Glutamatergic neuron (in vitro differentiated cells): ENCODE data around the gene CCL25. TPM values are rescaled to one million over a fixed set of nuclear protein-coding genes. Genes with fewer than 3 reads are reported as not detected.

Experiments used
- DNase-seq: peaks from one replicate; pipeline ENCODE4 v3.0.0; 2022
- H3K27ac Mint-ChIP-seq: one replicate; pipeline ENCODE4 v1.8.0; 2020; ENCODE audit warnings: mild to moderate bottlenecking, mixed read lengths, inconsistent platforms; ENCODE audit not compliant: unreplicated experiment
- H3K27me3 Mint-ChIP-seq: one replicate; pipeline ENCODE4 v1.8.0; 2020; ENCODE audit warnings: mild to moderate bottlenecking, moderate library complexity, mixed read lengths, inconsistent platforms; ENCODE audit not compliant: unreplicated experiment
- H3K36me3 Mint-ChIP-seq: one replicate; pipeline ENCODE4 v1.8.0; 2020; ENCODE audit warnings: mild to moderate bottlenecking, mixed read lengths, inconsistent platforms; ENCODE audit not compliant: unreplicated experiment
- H3K4me1 Mint-ChIP-seq: one replicate; pipeline ENCODE4 v1.8.0; 2020; ENCODE audit warnings: mild to moderate bottlenecking, low read depth, mixed read lengths, inconsistent platforms; ENCODE audit not compliant: unreplicated experiment
- H3K4me3 Mint-ChIP-seq: one replicate; pipeline ENCODE4 v1.8.0; 2020; ENCODE audit warnings: mild to moderate bottlenecking, mixed read lengths, inconsistent platforms; ENCODE audit not compliant: unreplicated experiment
- H3K9me3 Mint-ChIP-seq: one replicate; pipeline ENCODE4 v1.8.0; 2020; ENCODE audit warnings: mild to moderate bottlenecking, moderate library complexity, mixed read lengths, inconsistent platforms; ENCODE audit not compliant: unreplicated experiment
- total RNA-seq: library from RNA; stranded (reverse); fragmentation: NEBNext Ultra II Directional; extraction: Animal tissue kit (Norgen Biotek cat#: 25700); gene quantifications from one replicate; pipeline ENCODE4 v1.2.1, GENCODE V29; 2021; ENCODE audit not compliant: unreplicated experiment
- TF ChIP-seq, protein P1 (sequence below): fragments of 200-600 bp; sonication (generic); IDR thresholded peaks from one replicate; pipeline ENCODE4 v1.5.0; 2021; ENCODE audit not compliant: partially characterized antibody, unreplicated experiment

CCL25 gene
- total RNA-seq, 1 donor from 2014 or later, result not detected

DNA sequence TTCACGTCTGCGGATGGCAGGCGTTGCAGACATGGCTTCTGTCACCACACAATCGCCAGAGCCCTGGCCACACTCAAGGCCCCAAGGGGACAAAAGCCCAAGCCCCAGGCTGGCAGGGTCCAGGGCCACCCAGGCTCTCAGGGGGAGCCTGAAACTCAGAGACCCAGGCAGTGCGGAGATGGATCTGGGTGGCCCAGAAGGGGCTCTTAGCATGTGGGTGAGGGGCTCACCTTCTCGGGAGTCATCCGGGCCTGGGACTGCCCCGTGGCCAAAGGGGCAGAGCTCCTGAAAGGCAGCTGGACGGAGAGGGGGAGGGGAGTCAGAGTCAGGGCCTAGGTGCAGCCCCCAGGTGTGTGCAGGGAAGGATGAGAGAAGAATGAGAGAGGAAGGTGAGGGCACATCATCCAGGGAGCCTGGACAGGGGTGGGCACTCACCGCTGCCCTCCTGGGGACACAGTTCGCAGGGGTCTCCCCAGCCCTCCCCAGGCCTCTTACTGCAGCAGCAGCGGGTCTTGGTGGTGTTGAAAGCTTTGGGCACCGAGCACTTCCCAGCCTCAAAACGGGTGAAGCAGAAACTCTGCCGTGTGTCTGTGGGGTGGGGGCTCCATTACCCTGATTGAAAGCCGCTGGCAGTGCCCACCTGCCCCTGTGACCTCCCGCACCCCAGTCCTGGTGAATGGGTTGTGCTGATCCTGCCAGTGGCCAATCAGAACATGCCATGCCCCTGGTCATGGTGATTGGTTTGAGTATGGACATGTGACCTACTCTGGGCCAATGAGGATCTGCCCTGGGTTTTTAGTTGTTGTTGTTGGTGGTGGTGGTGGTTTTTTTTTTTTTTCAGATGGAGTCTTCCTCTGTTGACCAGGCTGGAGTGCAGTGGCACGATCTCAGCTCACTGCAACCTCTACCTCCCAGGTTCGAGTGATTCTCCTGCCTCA, 37.4 kb downstream of the CCL25 start:
- TF ChIP-seq, protein P1, sequence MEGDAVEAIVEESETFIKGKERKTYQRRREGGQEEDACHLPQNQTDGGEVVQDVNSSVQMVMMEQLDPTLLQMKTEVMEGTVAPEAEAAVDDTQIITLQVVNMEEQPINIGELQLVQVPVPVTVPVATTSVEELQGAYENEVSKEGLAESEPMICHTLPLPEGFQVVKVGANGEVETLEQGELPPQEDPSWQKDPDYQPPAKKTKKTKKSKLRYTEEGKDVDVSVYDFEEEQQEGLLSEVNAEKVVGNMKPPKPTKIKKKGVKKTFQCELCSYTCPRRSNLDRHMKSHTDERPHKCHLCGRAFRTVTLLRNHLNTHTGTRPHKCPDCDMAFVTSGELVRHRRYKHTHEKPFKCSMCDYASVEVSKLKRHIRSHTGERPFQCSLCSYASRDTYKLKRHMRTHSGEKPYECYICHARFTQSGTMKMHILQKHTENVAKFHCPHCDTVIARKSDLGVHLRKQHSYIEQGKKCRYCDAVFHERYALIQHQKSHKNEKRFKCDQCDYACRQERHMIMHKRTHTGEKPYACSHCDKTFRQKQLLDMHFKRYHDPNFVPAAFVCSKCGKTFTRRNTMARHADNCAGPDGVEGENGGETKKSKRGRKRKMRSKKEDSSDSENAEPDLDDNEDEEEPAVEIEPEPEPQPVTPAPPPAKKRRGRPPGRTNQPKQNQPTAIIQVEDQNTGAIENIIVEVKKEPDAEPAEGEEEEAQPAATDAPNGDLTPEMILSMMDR, result no peak
- Mint-ChIP-seq H3K4me3 (no peak overlapping the region), H3K4me1 (no peaks in the 10 kb centered on the region), H3K27me3 (peaks cover 5% of the 10 kb centered on the region), H3K9me3 (peaks cover 3% of the 10 kb centered on the region), H3K36me3 (peaks cover 14% of the 10 kb centered on the region), H3K27ac (no peak overlapping the region)
- no peak for DNase-seq

DNA sequence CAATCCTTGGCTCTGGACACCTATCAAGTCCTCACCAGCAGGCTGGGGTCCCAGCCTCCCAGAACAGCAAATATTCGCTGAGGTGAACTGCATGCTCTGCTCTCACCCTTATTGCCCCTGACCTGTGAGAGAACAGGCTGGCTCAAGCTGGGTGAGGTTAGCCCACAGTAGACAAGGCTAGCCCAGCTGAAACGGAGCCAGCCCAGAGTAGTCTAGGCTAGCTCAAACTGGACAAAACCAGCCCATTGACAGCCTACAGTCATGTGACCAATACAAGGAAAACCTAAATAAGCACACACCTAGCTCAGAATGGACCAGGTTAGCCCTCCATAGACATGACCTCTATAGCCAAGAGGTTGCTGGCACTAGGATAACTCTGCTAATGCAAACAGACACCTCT, 38.4 kb downstream of the CCL25 start:
- peaks cover 3% of the 10 kb centered on the region for H3K27me3 Mint-ChIP-seq
- H3K4me1 Mint-ChIP-seq, result no peaks in the 10 kb centered on the region
- H3K27ac Mint-ChIP-seq, result no peak overlapping the region
- H3K36me3 Mint-ChIP-seq, result peaks cover 15% of the 10 kb centered on the region
- peaks cover 5% of the 10 kb centered on the region for H3K9me3 Mint-ChIP-seq
- TF ChIP-seq, protein P1, result no peak
- H3K4me3 Mint-ChIP-seq, result no peak overlapping the region
- DNase-seq, result no peak

DNA sequence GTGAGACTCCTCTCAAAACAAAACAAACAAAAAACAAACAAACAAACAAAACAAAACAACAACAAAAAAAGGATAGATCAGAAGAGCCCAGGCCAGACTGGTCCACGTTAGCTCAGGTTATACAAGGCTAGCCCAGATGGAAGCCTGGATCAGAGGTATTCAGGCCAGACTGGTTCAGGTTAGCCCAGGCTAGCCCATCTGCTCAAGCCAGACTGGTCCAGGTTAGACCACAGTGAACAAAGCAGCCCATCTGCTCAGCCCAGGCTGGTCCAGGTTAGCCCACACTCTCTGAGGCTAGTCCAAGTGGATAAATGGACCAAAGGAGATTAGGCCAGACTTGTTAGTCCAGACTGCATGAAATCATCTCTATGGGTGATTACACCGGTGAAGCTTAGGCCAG, 41.2 kb downstream of the CCL25 start:
- TF ChIP-seq, protein P1, result no peak
- Mint-ChIP-seq H3K4me1 (peaks cover 6% of the 10 kb centered on the region), H3K36me3 (peaks cover 31% of the 10 kb centered on the region), H3K4me3 (no peak overlapping the region), H3K9me3 (peaks cover 13% of the 10 kb centered on the region), H3K27ac (no peak overlapping the region), H3K27me3 (peaks cover 7% of the 10 kb centered on the region)
- no peak for DNase-seq

DNA sequence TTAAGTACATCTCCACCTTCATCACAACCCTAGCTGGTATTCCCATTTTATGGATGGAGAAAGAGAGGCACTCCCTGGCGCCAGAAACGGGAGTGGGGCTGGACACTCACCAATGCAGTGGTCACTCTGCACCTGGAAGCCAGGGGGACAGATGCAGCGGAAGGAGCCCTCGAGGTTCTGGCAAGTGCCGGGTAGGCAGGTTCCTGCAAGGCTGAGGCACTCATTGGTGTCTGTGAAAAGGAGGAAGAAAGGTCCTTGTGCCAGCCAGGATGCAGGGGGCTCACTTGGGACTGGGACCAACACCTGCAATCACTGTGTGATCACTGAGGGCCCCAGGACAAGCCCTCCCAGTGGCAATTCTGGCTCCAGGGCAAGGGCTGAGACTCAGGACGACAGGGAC, 41.8 kb downstream of the CCL25 start:
- Mint-ChIP-seq H3K4me1 (peaks cover 6% of the 10 kb centered on the region), H3K27me3 (peaks cover 7% of the 10 kb centered on the region), H3K4me3 (no peak overlapping the region), H3K27ac (no peak overlapping the region), H3K36me3 (peaks cover 31% of the 10 kb centered on the region), H3K9me3 (peaks cover 13% of the 10 kb centered on the region)
- TF ChIP-seq, protein P1, result no peak
- no peak for DNase-seq

DNA sequence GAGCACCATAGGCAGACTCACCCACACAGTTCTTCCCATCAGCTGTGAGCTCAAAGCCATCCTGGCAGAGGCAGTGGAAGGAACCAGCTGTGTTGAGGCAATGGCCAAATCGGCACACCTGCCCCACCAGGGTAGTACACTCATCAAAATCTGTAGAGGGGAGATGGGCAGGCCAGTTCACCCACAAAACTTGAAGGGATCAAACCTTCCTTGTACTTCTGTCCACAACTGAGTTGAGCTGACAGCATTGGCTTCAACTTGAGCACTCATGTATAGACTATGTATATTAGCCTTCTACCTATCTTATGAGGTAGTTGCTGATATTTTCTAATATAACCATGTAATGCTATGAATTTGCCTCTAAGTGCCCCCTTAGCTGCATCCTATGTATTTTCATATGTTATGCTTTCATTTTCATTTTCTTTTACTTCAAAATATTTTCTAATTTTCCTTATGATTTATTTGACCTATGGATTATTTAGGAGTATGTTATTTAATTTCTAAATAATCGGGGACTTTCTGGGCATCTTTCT, 42.9 kb downstream of the CCL25 start:
- Mint-ChIP-seq H3K4me3 (no peak overlapping the region), H3K4me1 (peaks cover 6% of the 10 kb centered on the region), H3K36me3 (peaks cover 31% of the 10 kb centered on the region), H3K27ac (no peak overlapping the region), H3K27me3 (peaks cover 7% of the 10 kb centered on the region), H3K9me3 (peaks cover 13% of the 10 kb centered on the region)
- TF ChIP-seq, protein P1, result no peak
- no peak for DNase-seq
